ENCODE measurements around the gene GOSR1.
"Not testable (repeated sequence)": the region's sequence is repeated elsewhere in the genome, so short reads cannot be mapped to it uniquely, and the experiment has no call there.

Gene GOSR1

GRCh38 chr17:30477083-30477773, at the start of gene GOSR1:
TSS of gene GOSR1 (plus strand) at chr17:30477408. CDS start at chr17:30477434, 26 bp downstream.
- DNase-seq, result peak; percentile 97
- TF ChIP-seq GATA1 (IDR thresholded peaks at IDR 0.05; ENCODE audit: low read depth, low read length) (no peak), POLR2A (IDR thresholded peaks at IDR 0.05; ENCODE audit: low read length) (peak; percentile 93)

- no peak for TF ChIP-seq POLR2A (IDR thresholded peaks at IDR 0.05; ENCODE audit: low read length)
- no peak for TF ChIP-seq GATA1 (IDR thresholded peaks at IDR 0.05; ENCODE audit: low read depth, low read length)
- no peak for DNase-seq
Measured at GRCh38 chr17:30427611-30428010, 49.6 kb upstream of the GOSR1 start.

GRCh38 chr17:30429155-30429554, 48.1 kb upstream of the GOSR1 start:
- no peak for TF ChIP-seq POLR2A (IDR thresholded peaks at IDR 0.05; ENCODE audit: low read length)
- no peak for TF ChIP-seq GATA1 (IDR thresholded peaks at IDR 0.05; ENCODE audit: low read depth, low read length)

GRCh38 chr17:30433514-30433913, 43.7 kb upstream of the GOSR1 start:
- no peak for TF ChIP-seq GATA1 (IDR thresholded peaks at IDR 0.05; ENCODE audit: low read depth, low read length)
- no peak for TF ChIP-seq POLR2A (IDR thresholded peaks at IDR 0.05; ENCODE audit: low read length)
- peak; percentile 3 to 54 for DNase-seq

More at GRCh38 chr17:30429155-30429554, 48.1 kb upstream of the GOSR1 start:
- no peak for DNase-seq

GRCh38 chr17:30436729-30437128, 40.5 kb upstream of the GOSR1 start:
- no peak for TF ChIP-seq GATA1 (IDR thresholded peaks at IDR 0.05; ENCODE audit: low read depth, low read length)
- no peak for TF ChIP-seq POLR2A (IDR thresholded peaks at IDR 0.05; ENCODE audit: low read length)

GRCh38 chr17:30443721-30444120, 33.5 kb upstream of the GOSR1 start:
- no peak for TF ChIP-seq POLR2A (IDR thresholded peaks at IDR 0.05; ENCODE audit: low read length)
- no peak for TF ChIP-seq GATA1 (IDR thresholded peaks at IDR 0.05; ENCODE audit: low read depth, low read length)

More at GRCh38 chr17:30436729-30437128, 40.5 kb upstream of the GOSR1 start:
- no peak for DNase-seq

GRCh38 chr17:30446640-30447039, 30.6 kb upstream of the GOSR1 start:
- DNase-seq, result not testable (repeated sequence)

More at GRCh38 chr17:30443721-30444120, 33.5 kb upstream of the GOSR1 start:
- DNase-seq, result no peak

- no peak for TF ChIP-seq GATA1 (IDR thresholded peaks at IDR 0.05; ENCODE audit: low read depth, low read length)
- DNase-seq, result no peak
Measured at GRCh38 chr17:30449480-30449879, 27.7 kb upstream of the GOSR1 start.

- no peak for DNase-seq
- TF ChIP-seq GATA1 (IDR thresholded peaks at IDR 0.05; ENCODE audit: low read depth, low read length), result no peak
- TF ChIP-seq POLR2A (IDR thresholded peaks at IDR 0.05; ENCODE audit: low read length), result no peak
Measured at GRCh38 chr17:30450125-30451027, 26.8 kb upstream of the GOSR1 start.

- TF ChIP-seq POLR2A (IDR thresholded peaks at IDR 0.05; ENCODE audit: low read length), result no peak
- TF ChIP-seq GATA1 (IDR thresholded peaks at IDR 0.05; ENCODE audit: low read depth, low read length), result no peak
- no peak for DNase-seq
Measured at GRCh38 chr17:30454635-30455034, 22.6 kb upstream of the GOSR1 start.

- TF ChIP-seq POLR2A (IDR thresholded peaks at IDR 0.05; ENCODE audit: low read length) (no peak), GATA1 (IDR thresholded peaks at IDR 0.05; ENCODE audit: low read depth, low read length) (no peak)
- DNase-seq, result no peak
Measured at GRCh38 chr17:30458371-30458770, 18.8 kb upstream of the GOSR1 start.

- DNase-seq, result not testable (repeated sequence)
Measured at GRCh38 chr17:30458797-30459413, 18.3 kb upstream of the GOSR1 start.

- no peak for TF ChIP-seq GATA1 (IDR thresholded peaks at IDR 0.05; ENCODE audit: low read depth, low read length)
- TF ChIP-seq POLR2A (IDR thresholded peaks at IDR 0.05; ENCODE audit: low read length), result no peak
- DNase-seq, result no peak
Measured at GRCh38 chr17:30468465-30468864, 8.7 kb upstream of the GOSR1 start.

GRCh38 chr17:30472238-30472890, 4.8 kb upstream of the GOSR1 start:
- TF ChIP-seq POLR2A (IDR thresholded peaks at IDR 0.05; ENCODE audit: low read length) (no peak), GATA1 (IDR thresholded peaks at IDR 0.05; ENCODE audit: low read depth, low read length) (no peak)
- DNase-seq, result no peak
